Type B pancreatic cell (in vitro differentiated cells): ENCODE measurements around the gene AFAP1. TPM values are rescaled to one million over a fixed set of nuclear protein-coding genes. Genes with fewer than 3 reads are reported as not detected.
A peak's percentile ranks its signal among the peaks of the same experiment; 100 is the strongest.

Experiments used
- DNase-seq: peaks from one replicate; pipeline ENCODE4 v3.0.0; 2021; ENCODE audit warnings: mixed read lengths; ENCODE audit not compliant: unreplicated experiment; ENCODE audit errors: extremely low spot score
- H3K27ac Mint-ChIP-seq: 2 replicates; pipeline ENCODE4 v1.8.0; 2021; ENCODE audit warnings: mild to moderate bottlenecking, mixed read lengths
- H3K27me3 Mint-ChIP-seq: 2 replicates; pipeline ENCODE4 v1.8.0; 2021; ENCODE audit warnings: mixed read lengths
- H3K36me3 Mint-ChIP-seq: 2 replicates; pipeline ENCODE4 v1.8.0; 2021; ENCODE audit warnings: mixed read lengths
- H3K4me1 Mint-ChIP-seq: one replicate; pipeline ENCODE4 v1.8.0; 2021; ENCODE audit warnings: mixed read lengths; ENCODE audit not compliant: unreplicated experiment
- H3K4me3 Mint-ChIP-seq: 2 replicates; pipeline ENCODE4 v1.8.0; 2021; ENCODE audit warnings: mild to moderate bottlenecking, mixed read lengths
- H3K9me3 Mint-ChIP-seq: 2 replicates; pipeline ENCODE4 v1.8.0; 2021; ENCODE audit warnings: mixed read lengths
- total RNA-seq: library from RNA; stranded (reverse); gene quantifications from 2 replicates; pipeline ENCODE4 v1.2.1, GENCODE V29; 2021; ENCODE audit warnings: low replicate concordance
- TF ChIP-seq, protein P1 (sequence below): fragments of 200-600 bp; sonication (generic); conservative IDR thresholded peaks from 2 replicates; pipeline ENCODE4 v1.5.0; 2021; ENCODE audit warnings: antibody characterized with exemption, mild to moderate bottlenecking

AFAP1 gene
- total RNA-seq, 1 donor from 2014 or later: 36.6 TPM

DNA sequence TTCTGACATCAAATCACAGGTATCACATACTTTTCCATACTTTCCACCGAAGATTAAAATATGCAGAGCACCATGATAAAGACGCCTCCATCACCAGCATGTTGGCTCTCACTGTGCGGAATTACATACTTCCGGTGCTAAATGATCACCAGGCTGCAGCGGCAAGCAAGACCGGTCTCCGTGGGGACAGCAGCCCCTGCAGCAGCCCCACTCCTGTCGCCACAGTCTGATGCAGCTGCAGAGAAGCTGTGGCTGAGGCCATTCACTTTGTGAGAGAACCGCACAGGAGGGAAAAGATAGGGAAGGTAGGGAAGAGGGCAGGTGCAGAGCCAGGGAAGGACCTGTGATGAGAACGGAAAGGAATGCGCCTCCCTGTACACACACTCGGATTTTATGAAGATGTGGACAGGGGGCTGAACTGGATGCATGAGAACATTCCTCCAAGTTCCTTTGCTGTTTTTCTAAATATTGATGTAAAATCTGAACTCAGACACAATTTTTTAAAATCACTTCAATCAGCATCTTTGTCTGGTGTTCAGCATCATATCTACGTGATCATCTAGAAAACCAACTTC lies 38.3 kb downstream of the AFAP1 start:
- H3K36me3 Mint-ChIP-seq: peaks cover 3% of the 10 kb centered on the region
- DNase-seq: no peak
- H3K4me3 Mint-ChIP-seq: peak overlapping the region; percentile 58
- H3K4me1 Mint-ChIP-seq: peaks cover 72% of the 10 kb centered on the region
- no peaks in the 10 kb centered on the region for H3K27me3 Mint-ChIP-seq
- TF ChIP-seq, protein P1, sequence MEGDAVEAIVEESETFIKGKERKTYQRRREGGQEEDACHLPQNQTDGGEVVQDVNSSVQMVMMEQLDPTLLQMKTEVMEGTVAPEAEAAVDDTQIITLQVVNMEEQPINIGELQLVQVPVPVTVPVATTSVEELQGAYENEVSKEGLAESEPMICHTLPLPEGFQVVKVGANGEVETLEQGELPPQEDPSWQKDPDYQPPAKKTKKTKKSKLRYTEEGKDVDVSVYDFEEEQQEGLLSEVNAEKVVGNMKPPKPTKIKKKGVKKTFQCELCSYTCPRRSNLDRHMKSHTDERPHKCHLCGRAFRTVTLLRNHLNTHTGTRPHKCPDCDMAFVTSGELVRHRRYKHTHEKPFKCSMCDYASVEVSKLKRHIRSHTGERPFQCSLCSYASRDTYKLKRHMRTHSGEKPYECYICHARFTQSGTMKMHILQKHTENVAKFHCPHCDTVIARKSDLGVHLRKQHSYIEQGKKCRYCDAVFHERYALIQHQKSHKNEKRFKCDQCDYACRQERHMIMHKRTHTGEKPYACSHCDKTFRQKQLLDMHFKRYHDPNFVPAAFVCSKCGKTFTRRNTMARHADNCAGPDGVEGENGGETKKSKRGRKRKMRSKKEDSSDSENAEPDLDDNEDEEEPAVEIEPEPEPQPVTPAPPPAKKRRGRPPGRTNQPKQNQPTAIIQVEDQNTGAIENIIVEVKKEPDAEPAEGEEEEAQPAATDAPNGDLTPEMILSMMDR: no peak
- no peak overlapping the region for H3K27ac Mint-ChIP-seq
- no peaks in the 10 kb centered on the region for H3K9me3 Mint-ChIP-seq

DNA sequence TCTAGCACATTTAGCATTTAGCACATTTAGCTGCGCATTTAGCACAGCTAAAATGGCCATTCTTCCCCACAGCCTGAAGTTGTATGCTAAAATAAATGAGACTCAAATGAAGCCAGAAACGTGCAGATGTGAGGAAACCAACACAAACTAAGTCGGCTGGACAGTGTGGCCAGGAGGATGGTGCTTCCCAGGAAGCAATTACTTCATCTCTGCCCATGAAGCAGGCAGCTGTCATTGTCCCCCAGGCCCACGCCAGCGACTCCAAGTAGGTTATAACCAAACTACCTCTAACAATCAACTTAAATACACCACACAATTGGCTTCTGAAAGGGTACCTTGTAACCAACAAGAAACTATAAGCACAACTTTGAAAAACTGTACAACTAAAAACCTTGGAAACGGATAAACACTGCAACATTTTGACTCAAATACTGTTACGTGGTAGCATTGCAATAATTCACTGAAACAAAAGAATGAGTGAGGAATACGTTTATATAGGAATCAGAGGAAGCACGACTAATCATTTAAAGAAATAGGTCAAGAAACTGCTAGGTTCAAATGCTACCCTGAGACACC lies 39.2 kb downstream of the AFAP1 start:
- no peak overlapping the region for H3K27ac Mint-ChIP-seq
- no peaks in the 10 kb centered on the region for H3K9me3 Mint-ChIP-seq
- H3K27me3 Mint-ChIP-seq: no peaks in the 10 kb centered on the region
- peak overlapping the region; percentile 9 for H3K4me3 Mint-ChIP-seq
- no peak for DNase-seq
- TF ChIP-seq, protein P1: no peak
- peaks cover 64% of the 10 kb centered on the region for H3K4me1 Mint-ChIP-seq
- peaks cover 5% of the 10 kb centered on the region for H3K36me3 Mint-ChIP-seq

DNA sequence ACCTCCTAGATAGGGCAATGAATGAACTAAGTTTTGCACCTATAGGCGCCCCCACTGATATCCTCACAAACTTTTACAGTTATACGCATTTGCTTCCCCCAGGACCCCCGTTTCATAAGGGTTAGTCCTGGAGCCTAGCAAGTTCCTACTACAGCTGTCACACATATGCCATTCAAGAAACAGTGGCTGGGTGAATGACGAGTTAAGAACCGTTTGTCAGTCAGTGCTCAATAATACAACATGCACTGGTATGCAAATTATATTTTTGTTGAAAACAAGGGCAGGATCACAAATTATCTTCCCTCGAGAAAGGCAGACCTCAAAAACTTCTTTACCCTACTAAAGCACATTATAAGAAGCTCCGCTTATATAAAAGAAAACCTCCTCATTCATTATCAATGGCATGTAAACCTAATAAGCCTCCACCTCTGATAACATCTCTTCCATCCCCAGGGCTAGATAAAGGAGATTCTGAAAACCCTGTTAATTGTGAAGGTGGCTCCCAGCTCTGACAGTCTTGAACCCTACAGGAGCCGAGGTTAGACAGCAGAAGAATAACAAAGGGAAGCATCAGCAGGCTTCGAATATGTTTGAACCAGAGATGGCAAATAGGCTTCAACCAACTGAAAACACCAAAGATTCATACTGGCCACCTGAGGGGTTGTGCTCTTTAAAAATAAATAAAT lies 40.3 kb downstream of the AFAP1 start:
- Mint-ChIP-seq H3K36me3 (peaks cover 7% of the 10 kb centered on the region), H3K9me3 (no peaks in the 10 kb centered on the region), H3K27me3 (no peaks in the 10 kb centered on the region), H3K4me3 (no peak overlapping the region), H3K27ac (no peak overlapping the region), H3K4me1 (peaks cover 63% of the 10 kb centered on the region)
- DNase-seq: no peak
- TF ChIP-seq, protein P1: no peak

- H3K36me3 Mint-ChIP-seq: peaks cover 7% of the 10 kb centered on the region
- no peak overlapping the region for H3K4me3 Mint-ChIP-seq
- peaks cover 56% of the 10 kb centered on the region for H3K4me1 Mint-ChIP-seq
- DNase-seq: no peak
- H3K27ac Mint-ChIP-seq: no peak overlapping the region
- no peaks in the 10 kb centered on the region for H3K27me3 Mint-ChIP-seq
- TF ChIP-seq, protein P1: no peak
- H3K9me3 Mint-ChIP-seq: no peaks in the 10 kb centered on the region
Observed at GRCh38 chr4:7898385-7898784, 41.3 kb downstream of the AFAP1 start.

DNA sequence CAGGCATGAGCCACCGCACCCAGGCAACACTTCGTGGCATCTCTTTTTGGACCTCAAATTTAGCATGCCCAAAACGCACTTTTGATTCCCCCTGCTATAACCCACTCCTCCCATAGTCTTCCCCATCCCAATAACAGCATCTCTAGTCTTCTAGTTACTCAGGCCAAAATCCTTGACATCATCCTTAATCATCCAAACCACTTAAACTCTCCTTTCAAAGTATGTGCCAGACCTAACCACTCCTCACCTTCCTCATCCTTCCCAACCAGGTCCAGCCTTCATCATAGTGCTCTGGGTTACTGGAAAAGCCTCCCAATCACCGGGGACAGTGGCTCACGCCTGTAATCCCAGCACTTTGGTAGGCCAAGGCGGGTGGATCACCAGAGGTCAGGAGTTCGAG lies 41.9 kb downstream of the AFAP1 start:
- no peak overlapping the region for H3K4me3 Mint-ChIP-seq
- no peak overlapping the region for H3K27ac Mint-ChIP-seq
- H3K9me3 Mint-ChIP-seq: no peaks in the 10 kb centered on the region
- TF ChIP-seq, protein P1: no peak
- H3K27me3 Mint-ChIP-seq: no peaks in the 10 kb centered on the region
- no peak for DNase-seq
- H3K4me1 Mint-ChIP-seq: peaks cover 52% of the 10 kb centered on the region
- H3K36me3 Mint-ChIP-seq: peaks cover 7% of the 10 kb centered on the region
